Panc1 (cell line): ENCODE results near the gene CD177.

Experiments
- POLR2AphosphoS5 ChIP-seq: IDR thresholded peaks from 2 replicates; pipeline ENCODE4 v1.6.1; 2012; ENCODE audit warnings: mild to moderate bottlenecking, low read depth, low read length, moderate library complexity
- SIN3A ChIP-seq: IDR thresholded peaks from 2 replicates; pipeline ENCODE4 v1.6.1; 2012; ENCODE audit warnings: low read depth, mild to moderate bottlenecking, low read length, moderate library complexity, borderline replicate concordance; ENCODE audit not compliant: insufficient read depth
- TCF7L2 ChIP-seq: IDR thresholded peaks from 2 replicates; pipeline ENCODE4 v1.6.1; 2011; ENCODE audit warnings: mild to moderate bottlenecking, low read depth, low read length, inconsistent platforms
- TF ChIP-seq, protein P1 (sequence below): fragments of 450-650 bp; IDR thresholded peaks from 2 replicates; pipeline ENCODE4 v1.5.1; 2017; ENCODE audit warnings: mild to moderate bottlenecking
- TF ChIP-seq, protein P2 (sequence below), 2 experiments: IDR thresholded peaks; 2 replicates each; pipeline ENCODE4 v1.6.1; 2011 to 2012; ENCODE audit warnings: low read depth in 2 of 2, control low read depth in 1 of 2, low read length in 1 of 2, mild to moderate bottlenecking in 1 of 2, moderate library complexity in 1 of 2; ENCODE audit not compliant: insufficient read depth in 1 of 2

DNA sequence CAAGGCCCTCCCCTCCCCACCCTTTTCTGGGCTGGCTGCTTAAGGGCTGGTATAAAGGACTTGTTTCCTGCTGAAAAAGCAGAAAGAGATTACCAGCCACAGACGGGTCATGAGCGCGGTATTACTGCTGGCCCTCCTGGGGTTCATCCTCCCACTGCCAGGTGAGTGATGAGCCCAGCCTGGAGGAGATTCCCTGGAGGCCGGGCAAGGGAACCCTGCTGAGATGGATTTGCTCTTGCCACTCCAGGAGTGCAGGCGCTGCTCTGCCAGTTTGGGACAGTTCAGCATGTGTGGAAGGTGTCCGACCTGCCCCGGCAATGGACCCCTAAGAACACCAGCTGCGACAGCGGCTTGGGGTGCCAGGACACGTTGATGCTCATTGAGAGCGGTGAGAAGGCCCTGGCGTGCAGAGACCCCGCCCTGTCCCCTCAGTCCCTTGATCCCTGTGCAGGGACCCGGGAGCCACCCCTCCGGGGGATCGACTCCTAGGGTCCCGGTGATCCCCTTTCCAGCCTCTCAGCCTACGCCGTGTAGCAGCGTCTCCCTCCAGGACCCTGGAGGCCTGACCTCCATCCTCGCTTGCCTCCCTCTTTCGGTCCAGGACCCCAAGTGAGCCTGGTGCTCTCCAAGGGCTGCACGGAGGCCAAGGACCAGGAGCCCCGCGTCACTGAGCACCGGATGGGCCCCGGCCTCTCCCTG lies at the start of gene CD177:
- TF ChIP-seq, protein P1, sequence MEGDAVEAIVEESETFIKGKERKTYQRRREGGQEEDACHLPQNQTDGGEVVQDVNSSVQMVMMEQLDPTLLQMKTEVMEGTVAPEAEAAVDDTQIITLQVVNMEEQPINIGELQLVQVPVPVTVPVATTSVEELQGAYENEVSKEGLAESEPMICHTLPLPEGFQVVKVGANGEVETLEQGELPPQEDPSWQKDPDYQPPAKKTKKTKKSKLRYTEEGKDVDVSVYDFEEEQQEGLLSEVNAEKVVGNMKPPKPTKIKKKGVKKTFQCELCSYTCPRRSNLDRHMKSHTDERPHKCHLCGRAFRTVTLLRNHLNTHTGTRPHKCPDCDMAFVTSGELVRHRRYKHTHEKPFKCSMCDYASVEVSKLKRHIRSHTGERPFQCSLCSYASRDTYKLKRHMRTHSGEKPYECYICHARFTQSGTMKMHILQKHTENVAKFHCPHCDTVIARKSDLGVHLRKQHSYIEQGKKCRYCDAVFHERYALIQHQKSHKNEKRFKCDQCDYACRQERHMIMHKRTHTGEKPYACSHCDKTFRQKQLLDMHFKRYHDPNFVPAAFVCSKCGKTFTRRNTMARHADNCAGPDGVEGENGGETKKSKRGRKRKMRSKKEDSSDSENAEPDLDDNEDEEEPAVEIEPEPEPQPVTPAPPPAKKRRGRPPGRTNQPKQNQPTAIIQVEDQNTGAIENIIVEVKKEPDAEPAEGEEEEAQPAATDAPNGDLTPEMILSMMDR: no peak
- TF ChIP-seq POLR2AphosphoS5 (no peak), TCF7L2 (no peak), SIN3A (no peak)
- TF ChIP-seq, protein P2, sequence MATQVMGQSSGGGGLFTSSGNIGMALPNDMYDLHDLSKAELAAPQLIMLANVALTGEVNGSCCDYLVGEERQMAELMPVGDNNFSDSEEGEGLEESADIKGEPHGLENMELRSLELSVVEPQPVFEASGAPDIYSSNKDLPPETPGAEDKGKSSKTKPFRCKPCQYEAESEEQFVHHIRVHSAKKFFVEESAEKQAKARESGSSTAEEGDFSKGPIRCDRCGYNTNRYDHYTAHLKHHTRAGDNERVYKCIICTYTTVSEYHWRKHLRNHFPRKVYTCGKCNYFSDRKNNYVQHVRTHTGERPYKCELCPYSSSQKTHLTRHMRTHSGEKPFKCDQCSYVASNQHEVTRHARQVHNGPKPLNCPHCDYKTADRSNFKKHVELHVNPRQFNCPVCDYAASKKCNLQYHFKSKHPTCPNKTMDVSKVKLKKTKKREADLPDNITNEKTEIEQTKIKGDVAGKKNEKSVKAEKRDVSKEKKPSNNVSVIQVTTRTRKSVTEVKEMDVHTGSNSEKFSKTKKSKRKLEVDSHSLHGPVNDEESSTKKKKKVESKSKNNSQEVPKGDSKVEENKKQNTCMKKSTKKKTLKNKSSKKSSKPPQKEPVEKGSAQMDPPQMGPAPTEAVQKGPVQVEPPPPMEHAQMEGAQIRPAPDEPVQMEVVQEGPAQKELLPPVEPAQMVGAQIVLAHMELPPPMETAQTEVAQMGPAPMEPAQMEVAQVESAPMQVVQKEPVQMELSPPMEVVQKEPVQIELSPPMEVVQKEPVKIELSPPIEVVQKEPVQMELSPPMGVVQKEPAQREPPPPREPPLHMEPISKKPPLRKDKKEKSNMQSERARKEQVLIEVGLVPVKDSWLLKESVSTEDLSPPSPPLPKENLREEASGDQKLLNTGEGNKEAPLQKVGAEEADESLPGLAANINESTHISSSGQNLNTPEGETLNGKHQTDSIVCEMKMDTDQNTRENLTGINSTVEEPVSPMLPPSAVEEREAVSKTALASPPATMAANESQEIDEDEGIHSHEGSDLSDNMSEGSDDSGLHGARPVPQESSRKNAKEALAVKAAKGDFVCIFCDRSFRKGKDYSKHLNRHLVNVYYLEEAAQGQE (IDR thresholded peaks at IDR 0.05; ENCODE audit: insufficient read depth in 1 of 2, low read depth in 2 of 2, low read length in 1 of 2): no peak
